Measurements from ENCODE around the gene ADCY2. TPM values are rescaled to one million over a fixed set of nuclear protein-coding genes. Genes with fewer than 3 reads are reported as not detected.
"Not testable (repeated sequence)": the region's sequence is repeated elsewhere in the genome, so short reads cannot be mapped to it uniquely, and the experiment has no call there.

The ADCY2 gene
- total and polyA plus RNA-seq, 4 experiments from 2014 or later = not detected

GRCh38 chr5:7415587-7416535 lies 19.9 kb downstream of the ADCY2 start:
- Histone ChIP-seq H3K9me3 (ENCODE audit: control insufficient read depth in 1 of 2, low read length in 2 of 2) (no peaks in the 10 kb centered on the region), H3K27ac (ENCODE audit: low read depth, low read length) (no peak overlapping the region), H3K4me1 (ENCODE audit: insufficient read depth, low read length) (no peaks in the 10 kb centered on the region), H3K4me3 (ENCODE audit: low read length in 2 of 2) (no peak overlapping the region), H3K27me3 (ENCODE audit: insufficient read depth, low read length) (no peaks in the 10 kb centered on the region), H3K36me3 (ENCODE audit: insufficient read depth, low read length) (no peaks in the 10 kb centered on the region)
- ChIA-PET POLR2A (ENCODE audit: partially characterized antibody) (no interaction called here), CTCF (ENCODE audit: partially characterized antibody) (no interaction called here)
- no peaks in the 10 kb centered on the region for H3K36me3 Mint-ChIP-seq
- intact Hi-C loops (cut with micrococcal nuclease) = no loop called here
- peak overlapping the region in 1 of 7 donors; percentile 70 for H3K27ac Mint-ChIP-seq
- peaks cover 0 to 4% (median 0%) of the 10 kb centered on the region in 8 donors for H3K9me3 Mint-ChIP-seq
- H3K4me1 Mint-ChIP-seq = no peaks in the 10 kb centered on the region
- H3K27me3 Mint-ChIP-seq = peaks cover 0 to 2% of the 10 kb centered on the region in 2 donors
- no peak for DNase-seq
- no peak overlapping the region for H3K4me3 Mint-ChIP-seq

GRCh38 chr5:7418276-7418675 lies 22.3 kb downstream of the ADCY2 start:
- no peaks in the 10 kb centered on the region for H3K36me3 ChIP-seq (ENCODE audit: insufficient read depth, low read length)
- Mint-ChIP-seq H3K4me1 (peaks cover 0 to 1% (median 0%) of the 10 kb centered on the region in 4 donors), H3K9me3 (peaks cover 0 to 5% (median 0%) of the 10 kb centered on the region in 8 donors), H3K4me3 (no peak overlapping the region), H3K36me3 (no peaks in the 10 kb centered on the region), H3K27me3 (peaks cover 0 to 2% of the 10 kb centered on the region in 2 donors), H3K27ac (no peak overlapping the region)
- intact Hi-C loops (cut with micrococcal nuclease) = no loop called here
- no peak overlapping the region for H3K27ac ChIP-seq (ENCODE audit: low read depth, low read length)
- H3K4me1 ChIP-seq (ENCODE audit: insufficient read depth, low read length) = no peaks in the 10 kb centered on the region
- no peaks in the 10 kb centered on the region for H3K27me3 ChIP-seq (ENCODE audit: insufficient read depth, low read length)
- no peak for DNase-seq
- H3K9me3 ChIP-seq (ENCODE audit: control insufficient read depth in 1 of 2, low read length in 2 of 2) = no peaks in the 10 kb centered on the region
- no peak overlapping the region for H3K4me3 ChIP-seq (ENCODE audit: low read length in 2 of 2)
- POLR2A ChIA-PET (ENCODE audit: partially characterized antibody) = no interaction called here
- CTCF ChIA-PET (ENCODE audit: partially characterized antibody) = no interaction called here

GRCh38 chr5:7419367-7419766 lies 23.4 kb downstream of the ADCY2 start:
- Mint-ChIP-seq H3K36me3 (no peaks in the 10 kb centered on the region), H3K4me1 (peaks cover 0 to 1% (median 0%) of the 10 kb centered on the region in 4 donors), H3K27me3 (peaks cover 1 to 2% of the 10 kb centered on the region in 2 donors), H3K9me3 (peaks cover 0 to 5% (median 0%) of the 10 kb centered on the region in 8 donors), H3K27ac (no peak overlapping the region), H3K4me3 (no peak overlapping the region)
- Histone ChIP-seq H3K36me3 (ENCODE audit: insufficient read depth, low read length) (no peaks in the 10 kb centered on the region), H3K9me3 (ENCODE audit: control insufficient read depth in 1 of 2, low read length in 2 of 2) (no peaks in the 10 kb centered on the region), H3K4me1 (ENCODE audit: insufficient read depth, low read length) (no peaks in the 10 kb centered on the region), H3K27me3 (ENCODE audit: insufficient read depth, low read length) (no peaks in the 10 kb centered on the region), H3K4me3 (ENCODE audit: low read length in 2 of 2) (no peak overlapping the region), H3K27ac (ENCODE audit: low read depth, low read length) (no peak overlapping the region)
- no peak for DNase-seq
- ChIA-PET POLR2A (ENCODE audit: partially characterized antibody) (no interaction called here), CTCF (ENCODE audit: partially characterized antibody) (no interaction called here)
- intact Hi-C loops (cut with micrococcal nuclease) = no loop called here

GRCh38 chr5:7419846-7420245 lies 23.9 kb downstream of the ADCY2 start:
- Mint-ChIP-seq H3K27me3 (peaks cover 2 to 3% of the 10 kb centered on the region in 2 donors), H3K36me3 (no peaks in the 10 kb centered on the region), H3K27ac (no peak overlapping the region), H3K4me3 (no peak overlapping the region), H3K9me3 (peaks cover 0 to 5% (median 0%) of the 10 kb centered on the region in 8 donors), H3K4me1 (peaks cover 0 to 1% (median 0%) of the 10 kb centered on the region in 4 donors)
- no peaks in the 10 kb centered on the region for H3K36me3 ChIP-seq (ENCODE audit: insufficient read depth, low read length)
- DNase-seq = no peak
- intact Hi-C loops (cut with micrococcal nuclease) = no loop called here
- ChIA-PET POLR2A (ENCODE audit: partially characterized antibody) (no interaction called here), CTCF (ENCODE audit: partially characterized antibody) (no interaction called here)
- H3K27ac ChIP-seq (ENCODE audit: low read depth, low read length) = no peak overlapping the region
- H3K4me3 ChIP-seq (ENCODE audit: low read length in 2 of 2) = no peak overlapping the region
- no peaks in the 10 kb centered on the region for H3K4me1 ChIP-seq (ENCODE audit: insufficient read depth, low read length)
- H3K9me3 ChIP-seq (ENCODE audit: control insufficient read depth in 1 of 2, low read length in 2 of 2) = no peaks in the 10 kb centered on the region
- H3K27me3 ChIP-seq (ENCODE audit: insufficient read depth, low read length) = no peaks in the 10 kb centered on the region

- no peak for DNase-seq
- H3K27me3 ChIP-seq (ENCODE audit: insufficient read depth, low read length) = no peaks in the 10 kb centered on the region
- no peak overlapping the region for H3K27ac ChIP-seq (ENCODE audit: low read depth, low read length)
- H3K4me3 ChIP-seq (ENCODE audit: low read length in 2 of 2) = no peak overlapping the region
- H3K4me1 ChIP-seq (ENCODE audit: insufficient read depth, low read length) = no peaks in the 10 kb centered on the region
- no peaks in the 10 kb centered on the region for H3K36me3 Mint-ChIP-seq
- H3K36me3 ChIP-seq (ENCODE audit: insufficient read depth, low read length) = no peaks in the 10 kb centered on the region
- no peak overlapping the region for H3K27ac Mint-ChIP-seq
- H3K4me3 Mint-ChIP-seq = no peak overlapping the region
- H3K9me3 ChIP-seq (ENCODE audit: control insufficient read depth in 1 of 2, low read length in 2 of 2) = no peaks in the 10 kb centered on the region
- peaks cover 0 to 5% (median 0%) of the 10 kb centered on the region in 8 donors for H3K9me3 Mint-ChIP-seq
- H3K4me1 Mint-ChIP-seq = peaks cover 0 to 1% (median 0%) of the 10 kb centered on the region in 4 donors
- POLR2A ChIA-PET (ENCODE audit: partially characterized antibody) = no interaction called here
- H3K27me3 Mint-ChIP-seq = peaks cover 2 to 3% of the 10 kb centered on the region in 2 donors
- intact Hi-C loops (cut with micrococcal nuclease) = no loop called here
- CTCF ChIA-PET (ENCODE audit: partially characterized antibody) = no interaction called here
Measured at GRCh38 chr5:7420510-7421280, 24.8 kb downstream of the ADCY2 start.

- Histone ChIP-seq H3K4me3 (ENCODE audit: low read length in 2 of 2) (no peak overlapping the region), H3K4me1 (ENCODE audit: insufficient read depth, low read length) (no peaks in the 10 kb centered on the region), H3K9me3 (ENCODE audit: control insufficient read depth in 1 of 2, low read length in 2 of 2) (no peaks in the 10 kb centered on the region), H3K27me3 (ENCODE audit: insufficient read depth, low read length) (no peaks in the 10 kb centered on the region), H3K27ac (ENCODE audit: low read depth, low read length) (no peak overlapping the region), H3K36me3 (ENCODE audit: insufficient read depth, low read length) (no peaks in the 10 kb centered on the region)
- Mint-ChIP-seq H3K4me1 (peaks cover 0 to 1% (median 0%) of the 10 kb centered on the region in 4 donors), H3K4me3 (no peak overlapping the region), H3K27ac (no peak overlapping the region), H3K27me3 (peaks cover 2 to 3% of the 10 kb centered on the region in 2 donors), H3K9me3 (peaks cover 0 to 5% (median under 1%) of the 10 kb centered on the region in 8 donors), H3K36me3 (no peaks in the 10 kb centered on the region)
- POLR2A ChIA-PET (ENCODE audit: partially characterized antibody) = no interaction called here
- no peak for DNase-seq
- intact Hi-C loops (cut with micrococcal nuclease) = no loop called here
- CTCF ChIA-PET (ENCODE audit: partially characterized antibody) = no interaction called here
Measured at GRCh38 chr5:7422316-7423106, 26.6 kb downstream of the ADCY2 start.

GRCh38 chr5:7423231-7423630 lies 27.3 kb downstream of the ADCY2 start:
- not testable (repeated sequence) for H3K4me3 Mint-ChIP-seq

More at GRCh38 chr5:7423231-7423630, 27.3 kb downstream of the ADCY2 start:
- DNase-seq; H3K9me3 Mint-ChIP-seq; intact Hi-C loops (cut with micrococcal nuclease); H3K4me1 Mint-ChIP-seq; H3K9me3 ChIP-seq (ENCODE audit: control insufficient read depth in 1 of 2, low read length in 2 of 2); H3K4me1 ChIP-seq (ENCODE audit: insufficient read depth, low read length); H3K36me3 Mint-ChIP-seq; H3K4me3 ChIP-seq (ENCODE audit: low read length in 2 of 2); H3K27me3 ChIP-seq (ENCODE audit: insufficient read depth, low read length); H3K27ac ChIP-seq (ENCODE audit: low read depth, low read length); H3K36me3 ChIP-seq (ENCODE audit: insufficient read depth, low read length); H3K27ac Mint-ChIP-seq; POLR2A ChIA-PET (ENCODE audit: partially characterized antibody); CTCF ChIA-PET (ENCODE audit: partially characterized antibody); H3K27me3 Mint-ChIP-seq: not testable (repeated sequence)

Measured in CD4-positive, alpha-beta memory T cell (primary cell).